Activated CD4-positive, alpha-beta T cell treated with anti-CD3 and anti-CD28 coated beads, Interleukin-2, amount 50 U/mL, for 1 hour (primary cell): ENCODE results near the gene QSOX1.

ENCODE experiments used
- DNase-seq: peaks from one replicate; pipeline ENCODE4 v3.0.0-alpha.2; 2020

Gene QSOX1

DNA sequence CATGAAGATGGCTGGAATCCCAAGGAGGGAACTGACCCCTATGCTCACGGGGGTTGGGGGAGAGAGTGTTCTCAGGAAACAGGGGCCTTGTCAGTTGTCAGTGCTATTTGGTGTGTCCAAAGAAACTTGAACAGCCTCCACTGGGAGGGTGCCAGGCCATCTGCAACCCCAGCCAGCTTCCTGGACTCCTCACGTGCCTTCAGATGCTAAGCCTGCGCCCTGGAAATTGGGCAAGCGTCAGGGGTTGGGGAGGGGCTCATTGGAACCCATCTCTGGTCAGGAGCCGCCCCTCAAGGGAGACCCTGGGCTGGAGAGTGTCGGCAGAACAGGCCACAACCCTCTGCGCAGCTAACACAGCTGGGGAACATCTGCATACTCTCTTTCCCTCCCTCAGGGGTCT is 62.3 kb downstream of the QSOX1 start:
- no peak for DNase-seq

DNA sequence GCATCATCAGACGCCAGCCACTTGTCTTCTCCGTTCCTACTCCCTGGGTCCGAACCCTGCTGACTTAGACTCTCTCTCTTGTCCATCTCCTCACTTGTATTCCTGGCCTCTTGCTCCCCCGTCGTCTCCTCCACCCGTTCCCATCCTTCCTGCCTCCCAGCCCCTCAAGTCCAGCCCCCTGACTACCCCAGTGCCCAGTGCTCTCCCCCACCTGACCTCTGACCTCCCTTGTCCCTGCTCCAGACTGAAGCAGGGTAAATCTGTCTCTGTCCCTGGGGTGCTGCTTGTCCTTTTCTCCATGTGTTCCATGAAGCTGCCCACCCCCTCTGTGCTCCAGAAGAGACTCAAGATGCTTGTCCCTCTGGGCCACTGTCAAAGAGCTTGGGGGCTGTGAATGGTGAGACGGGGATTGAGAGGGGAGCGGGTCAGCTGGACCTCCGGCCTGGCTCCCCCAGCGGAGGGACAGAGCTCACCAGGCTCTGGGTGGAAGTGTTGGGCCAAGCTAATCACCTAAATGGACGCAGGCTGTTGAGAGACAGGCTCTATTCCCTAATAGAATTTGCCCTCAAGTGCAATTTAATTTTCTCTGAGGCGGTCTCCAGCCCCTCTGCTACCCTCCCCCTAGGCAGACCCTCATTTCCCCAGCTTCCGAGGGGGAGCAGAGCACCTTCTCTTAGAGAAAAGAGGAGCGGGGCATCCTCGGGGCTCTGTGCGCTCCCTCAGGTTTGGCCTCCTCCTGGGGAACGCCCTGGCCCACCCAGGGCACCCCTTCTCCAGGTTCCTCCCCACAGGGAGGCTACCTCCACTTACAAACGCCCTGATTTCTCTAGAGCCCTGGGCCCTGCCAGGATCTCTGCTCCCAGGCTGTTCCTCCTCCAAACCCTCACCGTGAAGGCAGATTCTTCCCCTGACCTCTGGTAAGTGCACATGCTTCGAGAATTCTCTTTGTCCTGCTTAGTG is 64.4 kb downstream of the QSOX1 start:
- DNase-seq, result no peak

DNA sequence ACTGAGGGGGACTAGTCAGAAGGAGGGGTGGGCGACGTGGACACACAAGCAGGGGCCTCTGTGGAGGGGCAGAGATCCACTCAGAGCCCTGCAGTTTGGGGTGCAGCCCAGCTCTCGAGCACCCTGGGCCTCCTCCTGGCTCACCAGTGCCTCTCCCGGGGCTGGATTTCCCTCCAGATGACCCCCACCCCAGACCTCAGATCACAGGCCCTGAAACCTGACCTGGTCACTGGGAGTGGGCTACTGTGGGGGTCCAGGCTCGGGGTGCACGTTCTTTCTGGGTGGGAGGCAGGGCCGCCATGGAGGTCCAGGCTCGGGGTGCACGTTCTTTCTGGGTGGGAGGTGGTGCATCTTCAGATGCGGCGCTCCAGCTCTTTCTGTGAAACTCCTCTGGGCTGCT is 65.1 kb downstream of the QSOX1 start:
- DNase-seq, result no peak

DNA sequence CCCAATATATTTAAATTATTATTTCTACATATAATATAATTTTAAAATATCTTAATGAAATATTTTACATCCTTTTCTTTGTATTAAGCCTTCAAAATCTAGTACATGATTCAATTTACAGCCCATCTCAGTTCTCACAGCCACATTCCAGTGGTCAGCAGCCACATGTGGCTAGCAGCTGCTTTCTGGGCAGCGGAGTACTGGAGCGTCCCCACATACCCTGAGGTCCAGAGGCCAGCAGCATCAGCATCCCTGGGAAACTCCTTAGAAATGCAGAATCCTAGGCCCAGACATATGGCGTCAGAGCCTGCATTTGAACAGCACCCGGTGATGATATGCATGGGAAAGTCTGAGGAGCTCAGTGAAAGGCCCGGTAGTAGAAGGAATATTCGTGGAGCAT is 66.8 kb downstream of the QSOX1 start:
- no peak for DNase-seq

DNA sequence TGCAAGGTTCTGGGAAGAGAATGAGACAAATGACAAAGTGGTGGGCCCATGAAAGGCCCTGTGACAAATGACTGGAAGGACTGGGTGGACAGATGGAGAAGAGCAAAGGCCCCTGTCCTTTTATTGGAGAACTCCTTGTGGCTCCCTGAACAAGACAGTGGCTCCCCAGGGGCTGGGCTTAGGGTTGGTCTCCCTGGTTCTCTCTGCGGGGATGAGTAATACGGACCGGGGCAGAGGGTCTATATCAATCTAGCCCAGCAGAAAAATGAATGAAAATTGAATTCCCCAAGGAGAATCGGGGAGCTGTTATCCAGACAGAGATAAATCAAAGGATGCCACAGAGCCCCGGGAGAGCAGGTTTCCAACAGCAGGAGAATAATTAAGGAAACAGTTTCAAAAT is 70.2 kb downstream of the QSOX1 start:
- no peak for DNase-seq

DNA sequence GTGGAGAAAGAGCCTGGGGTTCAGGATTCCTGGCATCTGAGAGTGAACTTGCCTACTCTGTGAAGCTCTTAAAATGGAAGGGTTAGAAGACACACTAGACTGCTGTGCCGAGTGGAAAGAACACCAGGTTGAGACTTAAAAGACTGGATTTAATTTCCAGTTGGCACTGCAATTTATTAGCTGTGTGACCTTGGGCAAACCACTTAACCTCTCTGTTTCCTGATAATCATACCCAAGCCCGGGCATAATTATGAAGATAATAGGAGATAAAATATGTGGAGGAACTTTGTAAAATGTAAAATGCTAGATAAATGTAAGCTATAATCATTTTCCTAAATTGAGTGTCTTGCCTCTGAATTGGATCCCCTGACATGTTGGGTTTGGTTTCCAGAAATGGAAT is 70.7 kb downstream of the QSOX1 start:
- no peak for DNase-seq

DNA sequence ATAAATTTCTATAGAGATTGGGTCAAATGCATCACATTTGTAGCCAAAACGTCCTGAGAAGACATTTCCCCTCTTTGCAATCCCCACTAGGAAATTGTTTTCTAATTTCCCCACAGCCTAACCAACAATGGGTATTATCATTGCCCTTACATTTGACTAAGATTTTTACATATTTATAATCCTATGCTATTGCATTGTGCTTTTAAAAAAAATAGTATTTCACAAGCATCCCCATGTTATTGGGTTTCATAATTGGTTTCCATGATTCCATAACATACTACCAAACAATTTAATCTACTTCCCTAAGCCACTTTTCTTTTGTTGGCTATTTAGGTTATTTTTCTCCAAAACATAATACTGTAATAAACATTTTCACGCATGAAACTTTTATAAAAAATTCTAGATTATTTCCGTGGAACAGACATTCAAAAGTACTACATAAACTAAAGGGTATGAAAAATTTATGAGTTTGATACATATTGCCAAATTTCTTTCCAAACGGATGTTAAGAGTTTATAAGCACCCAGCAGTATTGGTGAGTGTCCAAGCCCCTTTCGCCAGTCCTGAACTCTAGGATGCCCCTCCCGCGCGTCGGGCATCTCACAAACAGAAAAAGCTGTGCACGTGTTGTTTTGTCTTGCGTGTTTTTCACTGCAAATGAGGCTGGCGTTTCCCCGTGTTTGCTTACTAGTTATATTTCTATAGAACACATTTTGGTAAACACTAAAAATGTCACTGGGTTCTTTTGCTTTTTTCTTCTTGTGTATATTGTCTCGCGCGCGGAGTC is 73.4 kb downstream of the QSOX1 start:
- DNase-seq, result no peak

DNA sequence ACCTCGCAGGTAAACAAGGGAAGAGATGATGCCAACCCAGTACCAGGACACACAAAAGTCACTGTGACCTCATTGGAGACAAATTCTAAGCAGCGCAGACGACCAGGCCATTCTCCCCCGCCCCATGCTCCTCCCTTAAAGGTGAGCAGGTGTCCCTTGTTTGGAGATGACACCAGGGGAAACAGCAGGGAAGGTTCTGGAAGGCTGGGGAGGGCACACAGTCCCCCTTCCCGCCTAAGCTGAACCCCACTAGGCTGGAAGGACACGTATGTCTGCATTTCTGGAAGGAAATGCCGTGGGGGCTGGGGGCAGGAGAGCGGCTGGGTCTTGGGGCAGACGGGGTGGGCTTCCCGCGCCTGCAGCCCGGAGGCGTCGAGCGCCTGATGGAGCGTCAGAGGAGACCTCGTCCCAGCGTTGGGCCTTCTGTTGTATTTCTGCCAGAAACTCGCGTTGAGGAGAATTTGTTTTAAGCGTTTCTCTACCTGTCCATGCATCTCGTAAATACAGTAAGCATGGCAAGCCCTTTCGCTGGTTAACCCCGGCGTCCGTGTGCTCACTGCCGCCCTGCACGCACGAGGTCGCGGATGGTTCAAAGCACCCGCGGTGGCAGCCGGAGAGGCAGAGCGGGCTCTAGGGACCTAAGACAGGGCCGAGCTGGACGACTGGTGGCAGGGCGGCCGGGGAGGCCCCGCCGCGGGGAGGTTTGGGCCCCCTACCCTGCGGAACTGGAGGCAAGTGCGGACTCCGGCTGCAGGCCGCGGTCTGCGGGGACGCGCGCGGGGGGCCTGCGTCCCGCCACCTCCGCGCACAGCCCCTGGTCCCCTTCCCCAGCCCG is 74.2 kb downstream of the QSOX1 start:
- no peak for DNase-seq

DNA sequence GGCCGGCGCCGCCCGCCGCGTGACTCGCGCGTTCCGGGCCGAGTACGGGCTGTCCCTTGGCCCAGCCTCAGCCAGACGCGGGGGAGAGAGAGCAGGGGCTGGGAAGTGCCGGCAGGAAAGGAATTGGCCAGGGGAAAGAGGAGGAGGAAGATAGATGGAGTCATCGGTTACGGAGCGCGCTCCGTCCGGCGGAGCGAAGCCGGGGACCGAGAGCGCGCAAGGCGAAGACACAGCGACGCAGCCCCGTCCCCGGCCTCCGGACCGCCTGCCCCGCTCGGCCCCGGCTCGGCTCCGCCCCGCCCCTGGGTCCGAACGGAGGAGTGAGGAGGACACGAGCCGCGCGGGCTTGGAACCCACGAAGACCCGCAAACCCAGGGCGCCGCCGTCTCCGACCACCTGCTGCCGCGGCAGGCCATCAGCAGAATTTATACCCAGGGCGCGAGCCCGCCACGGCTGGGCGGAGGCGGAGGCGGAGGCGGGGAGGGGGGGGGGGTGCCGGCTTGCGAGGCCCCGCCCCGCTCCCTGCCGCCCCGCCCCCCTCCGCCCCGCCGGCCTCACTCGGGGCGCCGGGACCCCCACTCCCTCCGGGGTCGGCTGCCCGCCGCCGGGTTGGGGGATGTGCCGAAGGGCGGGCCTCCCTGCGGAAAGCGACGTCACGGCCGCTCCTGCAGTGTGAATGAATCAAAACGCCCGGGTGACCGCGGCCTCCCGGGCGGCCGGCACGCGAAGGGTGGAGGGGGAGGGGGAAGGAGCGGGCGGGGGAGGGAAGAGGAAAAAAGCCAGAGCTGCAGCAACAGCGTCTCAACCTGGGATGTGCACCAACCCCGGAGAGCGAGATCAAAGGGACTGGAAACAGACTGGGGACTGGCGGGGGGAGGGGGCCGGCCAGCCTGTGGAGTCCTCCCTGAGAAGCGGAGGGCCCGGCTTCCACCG is 75.1 kb downstream of the QSOX1 start, which contains the start of gene LHX4:
Gene LHX4, plus strand, starts transcription at position 782 of the 933 bp plus-strand sequence. CDS start 266 bp downstream, outside the sequence.
- no peak for DNase-seq

DNA sequence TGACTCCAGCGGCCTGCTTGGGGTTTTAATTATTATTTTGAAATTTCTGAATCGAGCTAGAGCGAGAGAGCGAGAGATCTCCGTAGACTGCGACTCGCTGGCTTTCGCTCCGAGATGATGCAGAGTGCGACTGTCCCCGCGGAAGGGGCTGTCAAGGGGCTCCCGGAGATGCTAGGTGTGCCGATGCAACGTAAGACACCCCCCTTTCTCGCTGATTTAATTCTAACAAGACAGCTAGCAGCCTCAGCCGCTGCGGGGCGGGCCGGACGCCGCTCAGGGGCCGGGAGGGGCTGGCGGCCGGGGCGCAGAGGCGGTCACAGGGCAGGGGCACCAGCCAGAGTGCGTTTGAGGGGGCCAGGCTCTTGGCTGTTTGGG is 75.7 kb downstream of the QSOX1 start:
- no peak for DNase-seq

DNA sequence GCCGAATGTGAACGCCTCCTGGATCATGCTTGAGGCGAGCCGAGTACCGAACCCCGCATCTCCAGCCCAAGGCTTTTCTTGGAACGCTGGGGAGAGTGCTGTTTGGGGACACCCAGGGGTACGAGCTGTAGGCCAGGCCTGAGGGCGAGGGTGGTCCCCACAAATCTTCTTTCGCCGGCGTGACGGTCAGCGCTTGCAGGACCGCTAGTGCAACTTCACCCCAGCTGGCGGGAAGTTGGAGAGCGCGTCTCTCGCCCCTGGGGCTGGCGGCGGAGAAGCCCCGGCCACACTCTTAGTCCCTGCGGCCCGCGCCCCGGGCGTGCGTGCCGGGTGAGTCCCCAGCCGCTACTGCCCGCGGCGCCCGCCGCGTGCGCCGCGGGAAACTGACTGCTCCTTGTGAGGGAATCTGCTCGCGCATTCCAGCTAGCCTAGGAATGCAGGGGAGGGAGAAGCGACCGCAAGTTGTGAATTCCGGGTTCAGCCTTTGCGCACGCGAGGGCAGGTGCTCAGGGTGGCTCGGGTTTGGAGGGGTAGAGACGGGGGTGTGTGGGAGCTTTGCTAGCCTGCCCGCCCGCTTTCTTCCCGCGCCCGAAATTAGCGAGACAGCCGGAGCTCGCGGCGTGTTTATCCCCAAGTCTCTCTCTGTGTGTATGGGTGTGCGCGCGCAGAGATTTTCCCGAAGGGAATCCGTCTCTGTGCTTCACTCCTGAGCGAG is 76.3 kb downstream of the QSOX1 start:
- DNase-seq, result no peak

DNA sequence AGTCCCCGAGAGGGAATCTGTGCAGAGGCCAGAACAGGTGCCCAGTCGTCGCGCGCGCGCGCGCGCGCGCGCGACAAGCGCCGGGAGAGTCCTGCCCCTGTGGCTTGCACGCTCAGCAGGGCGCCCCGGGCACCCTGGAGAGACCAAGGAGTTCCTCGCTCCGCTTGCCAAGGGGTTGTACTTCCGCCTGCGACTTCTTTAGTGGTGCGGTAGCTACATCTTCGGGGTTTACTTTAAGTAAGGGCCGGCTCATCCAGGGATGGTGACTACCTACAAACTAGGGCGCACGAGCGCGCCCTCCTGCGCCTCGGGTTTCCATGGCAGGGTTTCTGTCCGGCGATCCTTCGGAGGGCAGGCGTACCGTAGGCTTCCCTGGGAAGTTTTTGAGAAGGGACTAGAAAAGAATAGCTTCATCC is 76.8 kb downstream of the QSOX1 start:
- no peak for DNase-seq

DNA sequence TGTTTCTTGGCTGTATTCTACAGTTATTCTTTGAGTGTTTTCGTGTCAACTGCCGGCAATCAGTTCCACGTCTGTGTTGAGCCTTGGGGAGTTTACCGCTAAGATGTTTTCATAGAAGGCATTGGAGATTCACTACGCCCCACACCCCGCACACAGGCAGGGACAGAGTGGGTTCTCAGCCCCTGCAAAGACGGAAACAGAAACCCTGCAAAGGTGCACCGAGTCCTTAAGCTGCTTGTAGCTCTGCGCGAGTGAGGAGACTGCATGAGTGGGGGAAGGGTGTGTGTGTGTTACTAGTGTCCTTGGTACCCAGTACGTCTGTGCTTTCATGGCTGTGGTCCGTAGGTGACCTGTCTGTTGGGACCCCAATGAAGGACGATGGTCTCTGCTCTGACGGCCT is 77.3 kb downstream of the QSOX1 start:
- DNase-seq, result no peak

DNA sequence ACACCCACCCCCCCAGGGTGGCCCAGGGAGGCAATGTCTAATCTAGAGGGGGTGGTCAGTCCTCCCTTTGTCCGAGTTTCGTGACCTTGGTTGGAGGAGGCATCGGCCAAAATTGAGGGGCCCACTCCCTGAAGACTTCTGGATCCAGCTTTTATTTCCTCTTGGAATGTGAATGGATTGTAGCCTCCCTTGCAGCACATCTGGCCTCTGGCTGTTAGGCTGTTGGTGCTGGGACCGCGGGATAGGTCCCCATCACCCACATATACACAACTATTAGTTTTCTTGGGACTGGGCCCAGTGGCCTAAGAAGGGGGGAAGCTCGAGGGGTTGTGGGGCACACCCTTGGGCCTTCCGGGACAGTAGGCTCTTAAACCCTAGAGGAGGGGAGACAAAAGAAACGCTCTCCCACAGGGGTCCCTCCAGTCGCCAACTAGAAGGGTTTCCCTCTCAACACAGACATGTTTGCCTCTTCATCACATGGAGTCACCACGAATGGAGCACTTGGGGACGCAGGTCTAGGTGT is 77.9 kb downstream of the QSOX1 start:
- DNase-seq, result no peak

DNA sequence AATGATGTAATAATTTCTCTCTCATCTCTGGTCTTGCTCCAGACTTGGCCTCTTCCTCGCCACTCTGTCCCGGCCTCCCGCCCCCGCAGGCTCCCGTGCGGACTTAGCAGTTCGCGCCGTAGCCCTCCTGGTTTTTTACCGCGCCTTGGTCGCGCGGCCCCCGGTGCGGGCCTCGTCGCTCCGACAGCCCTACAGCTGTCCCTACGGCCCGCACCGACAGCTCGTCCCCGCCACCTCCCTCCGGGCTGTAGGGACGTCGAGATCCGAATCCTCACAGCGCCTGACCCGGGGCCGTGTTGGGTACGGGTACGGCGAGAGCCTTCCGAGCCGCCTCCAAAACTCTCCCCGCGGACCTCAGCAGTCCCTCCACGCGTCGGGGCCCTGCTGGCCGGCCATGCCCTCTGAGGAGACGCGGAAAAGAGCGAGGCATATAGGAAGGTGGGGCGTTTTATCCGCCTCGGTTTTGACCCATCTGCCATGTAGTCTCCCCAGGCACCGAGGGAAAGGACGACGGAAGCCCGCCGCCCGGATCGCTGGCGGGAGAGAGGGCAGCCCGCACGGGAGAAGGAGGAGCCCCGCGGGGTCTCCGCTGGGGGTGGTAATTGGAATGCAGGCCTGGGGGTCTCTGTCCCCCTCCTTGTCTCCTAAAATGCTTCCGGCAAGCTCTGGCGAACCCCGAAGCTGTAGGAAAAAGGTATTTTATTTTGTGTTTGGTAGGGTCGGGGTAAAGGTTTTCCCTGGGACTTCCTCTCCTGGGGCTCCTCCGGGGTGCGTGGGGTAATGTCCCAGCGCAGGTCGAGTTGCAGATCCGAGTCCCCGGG is 78.7 kb downstream of the QSOX1 start:
- DNase-seq, result no peak

DNA sequence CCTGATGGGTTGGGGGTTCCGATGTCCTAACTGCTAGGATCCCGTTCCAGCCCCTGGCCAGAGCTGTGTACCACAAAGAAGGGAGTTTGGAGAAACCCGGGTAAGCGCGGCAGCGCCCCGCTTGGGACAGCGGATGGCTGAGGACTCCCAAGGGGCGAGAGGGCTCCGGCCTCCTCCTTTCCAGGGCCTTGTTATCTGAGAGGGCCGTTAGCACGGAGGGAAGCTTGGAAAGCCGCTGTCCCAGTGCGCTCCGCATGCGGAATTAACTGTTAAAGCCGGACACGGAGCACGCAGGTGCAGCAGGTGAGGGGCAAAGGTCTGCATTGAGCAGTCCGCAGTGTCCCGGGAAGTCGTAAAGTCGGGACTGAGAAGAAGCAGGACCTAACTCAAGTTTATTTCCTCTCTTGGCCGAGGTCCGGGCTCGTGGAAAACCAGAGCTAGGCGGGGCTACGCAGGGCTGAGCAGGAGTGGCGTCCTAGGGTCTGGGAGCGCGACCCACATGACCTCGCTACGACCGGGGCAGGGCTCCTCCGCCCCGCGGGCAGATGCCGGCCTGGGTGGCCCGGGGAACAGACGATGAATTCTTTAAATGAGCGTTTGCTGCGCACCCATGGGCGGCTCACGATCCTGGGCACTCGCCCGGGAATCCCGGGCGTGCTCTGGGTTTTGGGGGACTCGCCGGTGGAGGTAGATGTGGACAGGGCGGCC is 79.9 kb downstream of the QSOX1 start:
- DNase-seq, result no peak

DNA sequence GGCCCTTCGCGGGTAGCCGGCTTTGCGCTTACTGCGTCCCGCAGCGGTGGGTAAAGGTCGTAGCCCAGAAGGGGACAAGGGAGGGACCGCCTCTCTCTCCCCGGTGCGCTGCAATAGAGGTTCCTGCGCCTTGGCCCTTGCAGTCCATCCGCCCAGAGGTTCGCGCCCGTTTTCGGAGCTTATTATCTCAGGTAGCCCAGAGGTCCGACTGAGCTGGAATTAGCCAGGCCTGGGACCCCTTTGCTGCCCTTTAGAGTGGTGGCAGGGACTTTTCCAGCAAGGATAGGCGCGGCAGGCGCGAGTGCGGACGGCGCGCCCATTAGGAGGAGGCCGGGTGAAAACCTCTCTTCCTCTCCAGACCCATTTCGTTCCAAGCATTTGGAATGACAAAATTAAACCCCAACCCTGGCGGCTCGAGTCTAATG is 80.4 kb downstream of the QSOX1 start:
- DNase-seq, result no peak

DNA sequence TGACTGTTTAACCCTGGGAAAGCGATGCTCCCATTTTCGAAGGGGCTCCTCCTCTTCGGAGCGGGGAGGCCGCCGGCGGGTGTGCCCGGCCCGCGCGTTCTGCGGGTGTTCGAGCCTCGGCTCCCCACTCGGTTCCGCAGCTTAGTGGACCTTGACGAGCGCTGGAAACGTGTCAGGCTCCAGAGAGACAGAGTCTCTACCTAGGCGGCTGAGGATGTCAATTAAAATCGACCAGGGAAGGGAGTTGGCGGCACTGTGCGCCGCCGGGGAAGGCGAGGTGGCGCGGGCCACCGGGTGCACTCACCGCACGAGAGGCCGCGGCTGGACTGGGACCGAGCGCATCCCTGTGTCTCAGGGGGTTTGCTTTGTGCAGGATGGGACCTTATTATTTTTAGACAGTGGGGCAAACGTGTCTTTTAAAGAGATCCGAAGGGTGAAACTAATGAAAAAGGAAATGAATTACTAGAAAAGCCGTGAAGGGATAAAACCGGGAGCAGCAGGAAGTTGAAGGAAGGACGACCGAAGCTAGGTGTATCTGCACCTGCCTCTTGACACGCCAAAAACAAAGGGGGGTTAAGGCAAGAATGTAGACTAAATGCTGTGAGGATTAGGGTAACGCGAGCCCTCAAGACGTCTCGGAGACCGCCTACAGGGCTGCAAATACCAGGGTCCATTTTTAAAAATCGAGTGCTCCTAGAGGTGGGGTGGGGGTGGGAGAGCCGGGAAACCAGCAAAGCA is 81.0 kb downstream of the QSOX1 start:
- no peak for DNase-seq
